Activated T-cell treated with anti-CD3 and anti-CD28 coated beads, Interleukin-2, amount 50 U/mL, for 24 hours (primary cell): ENCODE measurements around the gene ARL4A.

ENCODE experiments used
- DNase-seq: peaks from one replicate; pipeline ENCODE4 v3.0.0-alpha.2; 2020
- H3K27ac Mint-ChIP-seq: 2 replicates; pipeline ENCODE4 v1.8.0; 2020; ENCODE audit warnings: mild to moderate bottlenecking, mixed read lengths
- H3K27me3 Mint-ChIP-seq: 2 replicates; pipeline ENCODE4 v1.8.0; 2020; ENCODE audit warnings: mixed read lengths
- H3K36me3 Mint-ChIP-seq: 2 replicates; pipeline ENCODE4 v1.8.0; 2020; ENCODE audit warnings: low read depth, mixed read lengths
- H3K4me1 Mint-ChIP-seq: 2 replicates; pipeline ENCODE4 v1.8.0; 2020; ENCODE audit warnings: low read depth, mixed read lengths
- H3K4me3 Mint-ChIP-seq: 2 replicates; pipeline ENCODE4 v1.8.0; 2020; ENCODE audit warnings: mild to moderate bottlenecking, moderate library complexity, mixed read lengths
- H3K9me3 Mint-ChIP-seq: 2 replicates; pipeline ENCODE4 v1.8.0; 2020; ENCODE audit warnings: mixed read lengths

ARL4A gene

GRCh38 chr7:12737836-12738235 is 50.4 kb downstream of the ARL4A start:
- Mint-ChIP-seq H3K4me1 (peaks cover 4% of the 10 kb centered on the region), H3K9me3 (no peaks in the 10 kb centered on the region), H3K27ac (no peak overlapping the region)

GRCh38 chr7:12738665-12739064 is 51.2 kb downstream of the ARL4A start:
- Mint-ChIP-seq H3K36me3 (no peaks in the 10 kb centered on the region), H3K27ac (no peak overlapping the region), H3K4me3 (no peak overlapping the region), H3K9me3 (no peaks in the 10 kb centered on the region), H3K4me1 (peaks cover 4% of the 10 kb centered on the region), H3K27me3 (no peaks in the 10 kb centered on the region)
- no peak for DNase-seq

More at GRCh38 chr7:12737836-12738235, 50.4 kb downstream of the ARL4A start:
- Mint-ChIP-seq H3K36me3 (no peaks in the 10 kb centered on the region), H3K27me3 (no peaks in the 10 kb centered on the region), H3K4me3 (no peak overlapping the region)
- no peak for DNase-seq
